ENCODE data around the gene RPL32. TPM values are rescaled to one million over a fixed set of nuclear protein-coding genes. Genes with fewer than 3 reads are reported as not detected.

The RPL32 gene
- total and polyA plus RNA-seq, 5 donors from 2014 or later, result 2,250 to 3,950 (median 2,758) TPM

DNA sequence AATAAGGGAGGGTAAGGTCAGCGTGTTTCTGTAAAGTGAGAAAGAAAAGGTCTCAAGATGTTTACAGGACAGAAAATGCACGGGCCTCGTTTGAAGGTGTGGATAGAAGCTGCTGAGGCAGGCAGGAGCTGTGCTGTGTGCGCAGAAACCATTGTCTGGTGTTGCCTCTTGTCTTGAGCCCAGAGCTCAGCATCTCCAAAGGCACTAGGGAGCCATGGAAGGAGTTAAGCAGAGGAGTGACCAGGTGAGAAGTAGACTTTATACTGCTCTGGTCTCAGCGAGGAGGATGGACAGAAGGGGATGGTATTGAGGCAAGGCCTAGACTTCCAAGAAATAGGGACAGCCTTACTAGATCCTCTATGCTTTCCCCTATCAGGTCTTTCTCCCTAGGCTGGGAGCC lies 31.9 kb downstream of the RPL32 start:
- no peaks in the 10 kb centered on the region for H3K9me3 ChIP-seq (ENCODE audit: control insufficient read depth in 2 of 2, low read length in 2 of 2)
- H3K27ac ChIP-seq (ENCODE audit: insufficient read depth, low read length, poor library complexity, severe bottlenecking), result no peak overlapping the region
- Mint-ChIP-seq H3K36me3 (no peaks in the 10 kb centered on the region), H3K4me1 (peaks cover 0 to 18% (median 8%) of the 10 kb centered on the region in 4 donors), H3K9me3 (peaks cover 0 to 1% (median 0%) of the 10 kb centered on the region in 7 donors), H3K27me3 (peaks cover 7% of the 10 kb centered on the region), H3K4me3 (peak overlapping the region; percentile 31 to 88 (median 74)), H3K27ac (peak overlapping the region in 2 of 3 donors; percentile 37 to 74)
- DNase-seq (no peak), ATAC-seq (ENCODE audit: low read depth in 2 of 2) (no peak)
- no peak overlapping the region for H3K4me3 ChIP-seq (ENCODE audit: low read depth, low read length)
- H3K27me3 ChIP-seq (ENCODE audit: control insufficient read depth, insufficient read depth, low read length), result no peaks in the 10 kb centered on the region
- no peaks in the 10 kb centered on the region for H3K36me3 ChIP-seq (ENCODE audit: control insufficient read depth, insufficient read depth, low read length)
- peaks cover 9% of the 10 kb centered on the region for H3K4me1 ChIP-seq (ENCODE audit: control insufficient read depth, insufficient read depth, low read length, poor library complexity, severe bottlenecking)

DNA sequence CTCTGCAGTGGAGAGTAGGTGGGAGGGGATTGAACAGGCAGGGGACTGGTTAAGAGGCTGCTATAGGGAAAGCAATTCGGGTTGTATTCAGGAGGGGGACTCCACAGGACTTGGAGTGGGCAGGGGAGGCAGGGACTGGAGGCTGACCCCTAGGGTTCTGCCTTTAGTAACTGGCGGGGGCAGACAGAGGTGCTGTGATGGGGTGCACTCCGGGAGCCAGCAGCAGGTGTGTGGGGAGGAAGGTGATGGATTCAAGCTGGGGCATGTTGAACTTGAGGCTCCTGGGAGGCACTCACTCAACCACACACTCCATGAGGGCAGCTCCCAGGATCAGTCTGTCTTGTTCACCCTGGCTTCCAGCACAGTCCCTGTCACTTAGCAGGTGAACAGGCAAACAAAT lies 32.4 kb downstream of the RPL32 start:
- peaks cover 7% of the 10 kb centered on the region for H3K27me3 Mint-ChIP-seq
- no peak for ATAC-seq (ENCODE audit: low read depth in 2 of 2)
- H3K27ac ChIP-seq (ENCODE audit: insufficient read depth, low read length, poor library complexity, severe bottlenecking), result no peak overlapping the region
- DNase-seq, result no peak
- H3K9me3 Mint-ChIP-seq, result peaks cover 0 to 1% (median 0%) of the 10 kb centered on the region in 7 donors
- H3K9me3 ChIP-seq (ENCODE audit: control insufficient read depth in 2 of 2, low read length in 2 of 2), result no peaks in the 10 kb centered on the region
- H3K36me3 ChIP-seq (ENCODE audit: control insufficient read depth, insufficient read depth, low read length), result no peaks in the 10 kb centered on the region
- H3K4me1 ChIP-seq (ENCODE audit: control insufficient read depth, insufficient read depth, low read length, poor library complexity, severe bottlenecking), result peaks cover 9% of the 10 kb centered on the region
- H3K4me1 Mint-ChIP-seq, result peaks cover 0 to 18% (median 8%) of the 10 kb centered on the region in 4 donors
- H3K36me3 Mint-ChIP-seq, result no peaks in the 10 kb centered on the region
- no peaks in the 10 kb centered on the region for H3K27me3 ChIP-seq (ENCODE audit: control insufficient read depth, insufficient read depth, low read length)
- H3K27ac Mint-ChIP-seq, result peak overlapping the region in 2 of 3 donors; percentile 37 to 74
- H3K4me3 ChIP-seq (ENCODE audit: low read depth, low read length), result no peak overlapping the region
- H3K4me3 Mint-ChIP-seq, result peak overlapping the region; percentile 31 to 88 (median 74)

DNA sequence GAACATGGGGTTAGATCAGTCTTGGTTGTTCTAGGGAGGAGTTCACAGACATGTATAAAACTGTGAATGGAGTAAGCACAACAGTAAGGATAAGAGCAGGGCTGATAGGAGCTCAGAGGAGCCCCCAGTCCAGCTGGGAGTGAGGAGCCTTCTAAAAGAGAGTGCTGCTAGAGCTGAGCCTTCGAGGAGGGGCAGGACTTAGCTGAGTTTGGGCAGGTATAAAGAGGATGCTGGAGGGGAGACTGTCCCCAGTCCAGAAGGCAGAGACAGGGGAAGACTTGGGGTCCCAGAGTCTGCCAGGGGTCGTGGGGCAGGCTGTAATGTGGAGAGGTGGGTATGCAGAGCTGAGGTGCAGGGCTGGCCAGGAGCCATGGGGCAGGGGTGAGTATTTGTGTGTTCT lies 32.8 kb downstream of the RPL32 start:
- Mint-ChIP-seq H3K4me3 (peak overlapping the region; percentile 24 to 76 (median 50)), H3K36me3 (no peaks in the 10 kb centered on the region), H3K4me1 (peaks cover 0 to 18% (median 8%) of the 10 kb centered on the region in 4 donors), H3K9me3 (peaks cover 0 to 1% (median 0%) of the 10 kb centered on the region in 7 donors), H3K27me3 (peaks cover 7% of the 10 kb centered on the region), H3K27ac (peak overlapping the region in 1 of 3 donors; percentile 44)
- H3K27ac ChIP-seq (ENCODE audit: insufficient read depth, low read length, poor library complexity, severe bottlenecking), result no peak overlapping the region
- H3K9me3 ChIP-seq (ENCODE audit: control insufficient read depth in 2 of 2, low read length in 2 of 2), result no peaks in the 10 kb centered on the region
- peaks cover 9% of the 10 kb centered on the region for H3K4me1 ChIP-seq (ENCODE audit: control insufficient read depth, insufficient read depth, low read length, poor library complexity, severe bottlenecking)
- DNase-seq (no peak), ATAC-seq (ENCODE audit: low read depth in 2 of 2) (no peak)
- no peak overlapping the region for H3K4me3 ChIP-seq (ENCODE audit: low read depth, low read length)
- no peaks in the 10 kb centered on the region for H3K27me3 ChIP-seq (ENCODE audit: control insufficient read depth, insufficient read depth, low read length)
- no peaks in the 10 kb centered on the region for H3K36me3 ChIP-seq (ENCODE audit: control insufficient read depth, insufficient read depth, low read length)

DNA sequence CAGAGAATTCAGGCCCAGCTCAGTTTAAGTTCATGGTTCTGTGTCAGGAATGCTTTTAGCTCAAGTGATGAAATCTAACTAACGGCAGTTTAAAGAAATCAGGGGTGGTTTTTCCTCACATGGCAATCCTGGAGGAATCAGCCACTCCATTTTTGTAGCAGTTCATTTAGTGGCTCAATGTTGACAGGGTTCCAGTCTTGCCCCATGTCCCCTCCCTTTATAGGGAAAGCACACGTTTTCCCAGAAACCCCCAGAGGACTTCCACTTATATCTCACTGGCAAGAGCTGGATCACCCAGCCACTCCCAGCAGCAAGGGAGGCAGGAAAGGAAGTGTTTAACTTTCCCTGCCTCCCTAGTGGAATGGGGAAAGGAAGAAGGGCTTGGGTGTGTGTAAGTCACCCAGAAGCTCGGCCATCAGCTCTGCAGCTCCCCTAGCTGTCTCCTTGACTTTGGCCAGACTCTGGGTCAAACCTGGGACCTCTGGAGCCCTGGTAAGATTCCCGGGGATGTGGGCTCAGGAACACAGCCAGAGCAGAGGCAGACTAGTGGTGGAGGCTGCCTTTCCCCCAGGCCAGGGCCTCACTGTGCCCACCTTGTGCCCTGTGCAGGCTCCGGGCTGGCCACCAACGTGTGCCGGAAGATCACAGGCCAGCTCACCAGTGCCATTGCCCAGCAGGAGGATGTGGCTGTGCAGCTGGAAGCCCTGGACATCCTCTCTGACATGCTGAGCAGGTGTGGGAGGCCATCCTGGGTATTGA lies 33.6 kb downstream of the RPL32 start:
- H3K36me3 Mint-ChIP-seq, result no peaks in the 10 kb centered on the region
- ATAC-seq (ENCODE audit: low read depth in 2 of 2) (no peak), DNase-seq (no peak)
- peaks cover 0 to 1% (median 0%) of the 10 kb centered on the region in 7 donors for H3K9me3 Mint-ChIP-seq
- Histone ChIP-seq H3K36me3 (ENCODE audit: control insufficient read depth, insufficient read depth, low read length) (no peaks in the 10 kb centered on the region), H3K4me3 (ENCODE audit: low read depth, low read length) (no peak overlapping the region), H3K27ac (ENCODE audit: insufficient read depth, low read length, poor library complexity, severe bottlenecking) (no peak overlapping the region), H3K9me3 (ENCODE audit: control insufficient read depth in 2 of 2, low read length in 2 of 2) (no peaks in the 10 kb centered on the region), H3K27me3 (ENCODE audit: control insufficient read depth, insufficient read depth, low read length) (no peaks in the 10 kb centered on the region), H3K4me1 (ENCODE audit: control insufficient read depth, insufficient read depth, low read length, poor library complexity, severe bottlenecking) (peaks cover 9% of the 10 kb centered on the region)
- peaks cover 7% of the 10 kb centered on the region for H3K27me3 Mint-ChIP-seq
- H3K27ac Mint-ChIP-seq, result no peak overlapping the region
- H3K4me1 Mint-ChIP-seq, result peaks cover 0 to 16% (median 8%) of the 10 kb centered on the region in 4 donors
- H3K4me3 Mint-ChIP-seq, result peak overlapping the region in 1 of 4 donors; percentile 76

DNA sequence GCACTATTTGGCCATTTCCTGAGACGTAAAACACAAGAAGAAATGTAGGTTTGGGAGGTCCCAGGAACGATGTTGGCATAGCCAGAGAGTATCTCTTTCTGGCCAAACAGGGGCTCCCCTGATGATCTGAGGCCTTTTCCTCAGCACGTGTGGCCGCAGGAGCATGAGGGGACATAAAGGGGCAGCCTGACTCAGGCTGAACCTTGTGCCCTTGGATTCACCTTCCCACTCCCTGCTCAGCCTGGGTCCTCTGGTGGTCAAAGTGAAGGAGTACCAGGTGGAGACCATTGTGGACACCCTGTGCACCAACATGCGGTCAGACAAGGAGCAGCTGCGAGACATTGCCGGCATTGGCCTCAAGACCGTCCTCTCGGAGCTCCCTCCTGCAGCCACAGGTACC lies 34.3 kb downstream of the RPL32 start:
- Histone ChIP-seq H3K27me3 (ENCODE audit: control insufficient read depth, insufficient read depth, low read length) (no peaks in the 10 kb centered on the region), H3K27ac (ENCODE audit: insufficient read depth, low read length, poor library complexity, severe bottlenecking) (no peak overlapping the region), H3K4me1 (ENCODE audit: control insufficient read depth, insufficient read depth, low read length, poor library complexity, severe bottlenecking) (peaks cover 9% of the 10 kb centered on the region), H3K36me3 (ENCODE audit: control insufficient read depth, insufficient read depth, low read length) (no peaks in the 10 kb centered on the region), H3K9me3 (ENCODE audit: control insufficient read depth in 2 of 2, low read length in 2 of 2) (no peaks in the 10 kb centered on the region), H3K4me3 (ENCODE audit: low read depth, low read length) (no peak overlapping the region)
- ATAC-seq (ENCODE audit: low read depth in 2 of 2) (no peak), DNase-seq (no peak)
- Mint-ChIP-seq H3K9me3 (peaks cover 0 to 1% (median 0%) of the 10 kb centered on the region in 7 donors), H3K27me3 (peaks cover 7% of the 10 kb centered on the region), H3K4me3 (no peak overlapping the region), H3K27ac (no peak overlapping the region), H3K36me3 (no peaks in the 10 kb centered on the region), H3K4me1 (peaks cover 0 to 16% (median 8%) of the 10 kb centered on the region in 4 donors)

DNA sequence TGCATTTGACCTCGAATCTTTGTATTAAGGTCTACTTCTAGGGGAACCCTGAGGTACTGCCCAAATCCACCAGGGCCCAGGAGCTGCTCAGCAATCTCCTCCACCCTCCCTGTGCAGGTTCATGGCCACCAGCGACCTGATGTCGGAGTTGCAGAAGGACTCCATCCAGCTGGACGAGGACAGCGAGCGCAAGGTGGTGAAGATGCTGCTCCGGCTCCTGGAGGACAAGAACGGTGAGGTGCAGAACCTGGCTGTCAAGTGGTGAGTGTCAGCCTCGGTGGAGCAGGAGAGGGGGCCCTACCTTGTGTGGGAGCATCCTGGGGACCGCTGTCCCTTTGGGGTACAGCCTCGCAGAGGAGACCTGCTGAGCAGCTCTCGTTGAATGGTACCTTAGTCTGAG lies 38.0 kb downstream of the RPL32 start:
- no peaks in the 10 kb centered on the region for H3K9me3 ChIP-seq (ENCODE audit: control insufficient read depth in 2 of 2, low read length in 2 of 2)
- H3K27me3 ChIP-seq (ENCODE audit: control insufficient read depth, insufficient read depth, low read length), result no peaks in the 10 kb centered on the region
- H3K4me3 Mint-ChIP-seq, result no peak overlapping the region
- H3K4me3 ChIP-seq (ENCODE audit: low read depth, low read length), result no peak overlapping the region
- no peak overlapping the region for H3K27ac Mint-ChIP-seq
- H3K4me1 Mint-ChIP-seq, result peaks cover 0 to under 1% (median 0%) of the 10 kb centered on the region in 4 donors
- H3K4me1 ChIP-seq (ENCODE audit: control insufficient read depth, insufficient read depth, low read length, poor library complexity, severe bottlenecking), result no peaks in the 10 kb centered on the region
- no peak overlapping the region for H3K27ac ChIP-seq (ENCODE audit: insufficient read depth, low read length, poor library complexity, severe bottlenecking)
- H3K9me3 Mint-ChIP-seq, result no peaks in the 10 kb centered on the region
- ATAC-seq (ENCODE audit: low read depth in 2 of 2) (no peak), DNase-seq (no peak)
- H3K27me3 Mint-ChIP-seq, result peaks cover 15% of the 10 kb centered on the region
- no peaks in the 10 kb centered on the region for H3K36me3 Mint-ChIP-seq
- H3K36me3 ChIP-seq (ENCODE audit: control insufficient read depth, insufficient read depth, low read length), result no peaks in the 10 kb centered on the region

DNA sequence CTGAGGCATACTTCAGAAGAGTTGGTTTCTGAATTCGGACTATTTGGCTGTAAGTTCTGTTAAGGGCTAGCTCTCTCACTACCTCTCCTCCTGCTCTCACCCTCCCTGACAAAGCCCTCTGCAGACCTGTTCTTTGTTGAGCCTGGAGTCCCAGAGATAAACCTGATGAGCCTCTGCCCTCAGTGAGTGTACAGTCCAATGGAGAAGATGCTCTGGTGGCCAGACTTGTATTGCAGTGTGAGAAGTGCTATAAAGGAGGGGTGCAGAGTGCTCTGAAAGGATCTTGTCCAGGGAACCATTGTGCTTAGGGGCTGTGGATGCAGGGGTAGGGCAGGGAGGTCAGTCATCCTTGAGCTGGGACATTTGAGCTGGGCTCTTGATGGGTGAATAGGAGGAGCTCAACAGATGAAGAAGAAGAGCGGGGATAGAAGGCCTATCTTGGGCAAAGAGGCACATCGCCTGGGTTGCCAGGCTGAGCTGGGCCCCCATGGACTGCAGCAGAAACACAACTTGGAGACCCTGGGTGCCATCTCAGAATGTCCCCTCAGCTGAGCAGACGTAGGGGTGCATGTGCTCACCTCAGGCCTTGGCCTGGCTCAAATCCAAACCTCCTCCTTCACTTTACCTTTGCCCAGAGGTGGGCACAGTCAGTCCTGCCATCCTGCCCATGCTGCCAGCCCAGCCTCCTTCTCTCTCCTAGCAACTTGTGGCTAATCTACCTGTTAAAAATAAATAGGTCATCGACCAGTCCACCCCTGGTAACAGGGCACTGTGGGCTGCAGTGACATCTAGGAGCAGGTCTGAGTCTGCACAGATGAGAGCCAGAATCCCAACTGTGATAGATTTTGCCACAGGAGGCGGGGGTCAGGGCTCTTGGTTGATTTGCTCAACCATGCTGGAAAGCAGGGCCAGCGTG lies 41.6 kb downstream of the RPL32 start:
- H3K4me1 ChIP-seq (ENCODE audit: control insufficient read depth, insufficient read depth, low read length, poor library complexity, severe bottlenecking), result no peaks in the 10 kb centered on the region
- Mint-ChIP-seq H3K9me3 (no peaks in the 10 kb centered on the region), H3K4me3 (peak overlapping the region in 1 of 4 donors; percentile 0), H3K36me3 (no peaks in the 10 kb centered on the region), H3K4me1 (peaks cover 0 to 16% (median 3%) of the 10 kb centered on the region in 4 donors), H3K27me3 (peaks cover 34% of the 10 kb centered on the region), H3K27ac (no peak overlapping the region)
- H3K27ac ChIP-seq (ENCODE audit: insufficient read depth, low read length, poor library complexity, severe bottlenecking), result no peak overlapping the region
- no peak overlapping the region for H3K4me3 ChIP-seq (ENCODE audit: low read depth, low read length)
- H3K9me3 ChIP-seq (ENCODE audit: control insufficient read depth in 2 of 2, low read length in 2 of 2), result no peaks in the 10 kb centered on the region
- DNase-seq (no peak), ATAC-seq (ENCODE audit: low read depth in 2 of 2) (no peak)
- H3K36me3 ChIP-seq (ENCODE audit: control insufficient read depth, insufficient read depth, low read length), result no peaks in the 10 kb centered on the region
- peaks cover 2% of the 10 kb centered on the region for H3K27me3 ChIP-seq (ENCODE audit: control insufficient read depth, insufficient read depth, low read length)

Measured in CD4-positive, CD25-positive, alpha-beta regulatory T cell (primary cell).